Esophagus squamous epithelium (tissue), 4 donors: Measurements from ENCODE around the gene TPK1.

Experiments
- POLR2A ChIP-seq, 4 donors: fragments of 450-650 bp; IDR thresholded peaks; one replicate each; pipeline ENCODE4 v1.6.1; 2017; ENCODE audit warnings: antibody characterized with exemption in 4 of 4, mild to moderate bottlenecking in 4 of 4, moderate library complexity in 3 of 4
- TF ChIP-seq, protein P1 (sequence below), 6 experiments: fragments of 450-650 bp in 4 of 6; fragments of 200-600 bp in 2 of 6; sonication (generic) in 2 of 6; IDR thresholded peaks; one replicate each; pipeline ENCODE4 v1.5.1; 2016 to 2019; ENCODE audit warnings: antibody characterized with exemption in 6 of 6, mild to moderate bottlenecking in 4 of 6, moderate library complexity in 4 of 6

GRCh38 chr7:144531181-144531580 is 304.7 kb downstream of the TPK1 start:
- TF ChIP-seq POLR2A (IDR thresholded peaks at IDR 0.05), result no peak
- TF ChIP-seq, protein P1, sequence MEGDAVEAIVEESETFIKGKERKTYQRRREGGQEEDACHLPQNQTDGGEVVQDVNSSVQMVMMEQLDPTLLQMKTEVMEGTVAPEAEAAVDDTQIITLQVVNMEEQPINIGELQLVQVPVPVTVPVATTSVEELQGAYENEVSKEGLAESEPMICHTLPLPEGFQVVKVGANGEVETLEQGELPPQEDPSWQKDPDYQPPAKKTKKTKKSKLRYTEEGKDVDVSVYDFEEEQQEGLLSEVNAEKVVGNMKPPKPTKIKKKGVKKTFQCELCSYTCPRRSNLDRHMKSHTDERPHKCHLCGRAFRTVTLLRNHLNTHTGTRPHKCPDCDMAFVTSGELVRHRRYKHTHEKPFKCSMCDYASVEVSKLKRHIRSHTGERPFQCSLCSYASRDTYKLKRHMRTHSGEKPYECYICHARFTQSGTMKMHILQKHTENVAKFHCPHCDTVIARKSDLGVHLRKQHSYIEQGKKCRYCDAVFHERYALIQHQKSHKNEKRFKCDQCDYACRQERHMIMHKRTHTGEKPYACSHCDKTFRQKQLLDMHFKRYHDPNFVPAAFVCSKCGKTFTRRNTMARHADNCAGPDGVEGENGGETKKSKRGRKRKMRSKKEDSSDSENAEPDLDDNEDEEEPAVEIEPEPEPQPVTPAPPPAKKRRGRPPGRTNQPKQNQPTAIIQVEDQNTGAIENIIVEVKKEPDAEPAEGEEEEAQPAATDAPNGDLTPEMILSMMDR (IDR thresholded peaks at IDR 0.05), result no peak
